Thoracic aorta (tissue), 2 donors: ENCODE measurements around the gene ZNF652. TPM values are rescaled to one million over a fixed set of nuclear protein-coding genes. Genes with fewer than 3 reads are reported as not detected.

Experiments used
- ATAC-seq: fragments of 150-250 bp; one replicate; pipeline ENCODE4 v1.8.0; 2017; ENCODE audit warnings: low read depth; ENCODE audit not compliant: insufficient number of reproducible peaks, low FRiP score
- DNase-seq: peaks from one replicate; pipeline ENCODE4 v3.0.0-alpha.2; 2020; ENCODE audit warnings: low spot score
- H3K27ac ChIP-seq, 2 donors: fragments of 200-600 bp; sonication (generic); 1 replicate in 1 of 2; 2 replicates in 1 of 2; pipeline ENCODE4 v1.5.1; 2016; ENCODE audit warnings: mild to moderate bottlenecking in 2 of 2, moderate library complexity in 2 of 2
- H3K27me3 ChIP-seq: fragments of 200-600 bp; sonication (generic); replicated peaks from 2 replicates; pipeline ENCODE4 v1.6.0; 2016; ENCODE audit warnings: mild to moderate bottlenecking; ENCODE audit not compliant: insufficient read depth
- H3K36me3 ChIP-seq: fragments of 200-600 bp; sonication (generic); one replicate; pipeline ENCODE4 v1.5.1; 2016
- H3K4me1 ChIP-seq, 2 donors: fragments of 200-600 bp; sonication (generic); 1 replicate in 1 of 2; 2 replicates in 1 of 2; pipeline versions ENCODE4 v1.5.1 to v1.6.0; 2016; ENCODE audit warnings: low read depth in 2 of 2, mild to moderate bottlenecking in 1 of 2; ENCODE audit not compliant: control insufficient read depth in 1 of 2
- H3K4me3 ChIP-seq: fragments of 200-600 bp; sonication (generic); 2 replicates; pipeline ENCODE4 v1.5.1; 2016; ENCODE audit warnings: mild to moderate bottlenecking
- H3K9me3 ChIP-seq: fragments of 200-600 bp; sonication (generic); 2 replicates; pipeline ENCODE4 v1.5.1; 2016
- total RNA-seq, 2 donors: library from RNA; depleted of rRNA; stranded (reverse); fragments of >200 nt; gene quantifications; one replicate each; pipeline versions ENCODE4 v1.1.0 to v1.2.3, GENCODE V29; 2016
- TF ChIP-seq, protein P1 (sequence below): fragments of 200-600 bp; sonication (generic); IDR thresholded peaks from one replicate; pipeline ENCODE4 v1.5.1; 2019; ENCODE audit warnings: antibody characterized with exemption

The ZNF652 gene
- total RNA-seq, 2 donors from 2014 or later, result 36.1 to 40.0 TPM

DNA sequence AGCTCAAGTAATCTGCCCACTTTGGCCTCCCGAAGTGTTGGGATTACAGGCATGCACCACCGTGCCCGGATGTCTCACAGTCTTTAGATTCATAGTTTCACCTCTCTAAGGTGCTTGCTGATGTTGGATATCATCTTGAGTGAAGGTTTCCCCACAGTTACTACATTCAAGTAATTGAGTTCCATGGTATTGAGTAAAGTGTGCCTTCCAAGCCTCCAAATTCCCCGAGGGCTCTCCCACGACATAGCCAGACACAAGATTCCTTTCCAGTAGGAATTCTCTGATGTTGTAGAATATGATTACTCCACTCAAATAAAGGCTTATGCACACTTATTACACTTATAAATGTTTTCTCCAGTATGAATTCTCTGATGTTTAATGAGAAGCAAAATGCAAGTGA, 16.3 kb upstream of the ZNF652 start:
- no peaks in the 10 kb centered on the region for H3K4me1 ChIP-seq
- DNase-seq (no peak), ATAC-seq (no peak)
- no peaks in the 10 kb centered on the region for H3K36me3 ChIP-seq
- H3K4me3 ChIP-seq, result no peak overlapping the region
- H3K9me3 ChIP-seq, result no peaks in the 10 kb centered on the region
- no peak overlapping the region for H3K27ac ChIP-seq
- TF ChIP-seq, protein P1, sequence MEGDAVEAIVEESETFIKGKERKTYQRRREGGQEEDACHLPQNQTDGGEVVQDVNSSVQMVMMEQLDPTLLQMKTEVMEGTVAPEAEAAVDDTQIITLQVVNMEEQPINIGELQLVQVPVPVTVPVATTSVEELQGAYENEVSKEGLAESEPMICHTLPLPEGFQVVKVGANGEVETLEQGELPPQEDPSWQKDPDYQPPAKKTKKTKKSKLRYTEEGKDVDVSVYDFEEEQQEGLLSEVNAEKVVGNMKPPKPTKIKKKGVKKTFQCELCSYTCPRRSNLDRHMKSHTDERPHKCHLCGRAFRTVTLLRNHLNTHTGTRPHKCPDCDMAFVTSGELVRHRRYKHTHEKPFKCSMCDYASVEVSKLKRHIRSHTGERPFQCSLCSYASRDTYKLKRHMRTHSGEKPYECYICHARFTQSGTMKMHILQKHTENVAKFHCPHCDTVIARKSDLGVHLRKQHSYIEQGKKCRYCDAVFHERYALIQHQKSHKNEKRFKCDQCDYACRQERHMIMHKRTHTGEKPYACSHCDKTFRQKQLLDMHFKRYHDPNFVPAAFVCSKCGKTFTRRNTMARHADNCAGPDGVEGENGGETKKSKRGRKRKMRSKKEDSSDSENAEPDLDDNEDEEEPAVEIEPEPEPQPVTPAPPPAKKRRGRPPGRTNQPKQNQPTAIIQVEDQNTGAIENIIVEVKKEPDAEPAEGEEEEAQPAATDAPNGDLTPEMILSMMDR, result no peak
- H3K27me3 ChIP-seq, result no peaks in the 10 kb centered on the region

DNA sequence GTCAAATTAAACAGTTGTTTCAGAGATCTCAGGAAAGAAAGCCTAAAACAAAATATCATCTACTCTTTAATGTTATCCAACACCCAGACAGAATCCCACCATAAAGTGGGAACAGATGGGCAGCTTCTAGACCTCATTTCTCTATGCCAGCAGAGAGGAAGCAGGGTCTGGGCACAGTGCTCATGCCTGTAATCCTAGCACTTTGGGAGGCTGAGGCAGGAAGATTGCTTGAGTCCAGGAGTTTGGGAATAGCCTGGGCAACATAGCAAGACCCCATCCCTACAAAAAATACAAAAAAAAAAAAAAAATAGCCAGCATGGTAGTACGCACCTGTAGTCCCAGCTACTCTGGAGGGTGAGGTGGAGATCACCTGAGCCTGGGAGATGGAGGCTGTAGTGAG, 13.5 kb upstream of the ZNF652 start:
- Histone ChIP-seq H3K27ac (no peak overlapping the region), H3K4me3 (no peak overlapping the region), H3K4me1 (no peaks in the 10 kb centered on the region), H3K27me3 (no peaks in the 10 kb centered on the region), H3K9me3 (no peaks in the 10 kb centered on the region), H3K36me3 (no peaks in the 10 kb centered on the region)
- no peak for ATAC-seq
- no peak for DNase-seq
- TF ChIP-seq, protein P1, result no peak

- H3K27me3 ChIP-seq, result no peaks in the 10 kb centered on the region
- H3K9me3 ChIP-seq, result no peaks in the 10 kb centered on the region
- DNase-seq, result no peak
- no peaks in the 10 kb centered on the region for H3K4me1 ChIP-seq
- no peak overlapping the region for H3K4me3 ChIP-seq
- no peak overlapping the region for H3K27ac ChIP-seq
- ATAC-seq, result no peak
- H3K36me3 ChIP-seq, result no peaks in the 10 kb centered on the region
- TF ChIP-seq, protein P1, result no peak
Observed at GRCh38 chr17:49373115-49373514, 11.1 kb upstream of the ZNF652 start.

DNA sequence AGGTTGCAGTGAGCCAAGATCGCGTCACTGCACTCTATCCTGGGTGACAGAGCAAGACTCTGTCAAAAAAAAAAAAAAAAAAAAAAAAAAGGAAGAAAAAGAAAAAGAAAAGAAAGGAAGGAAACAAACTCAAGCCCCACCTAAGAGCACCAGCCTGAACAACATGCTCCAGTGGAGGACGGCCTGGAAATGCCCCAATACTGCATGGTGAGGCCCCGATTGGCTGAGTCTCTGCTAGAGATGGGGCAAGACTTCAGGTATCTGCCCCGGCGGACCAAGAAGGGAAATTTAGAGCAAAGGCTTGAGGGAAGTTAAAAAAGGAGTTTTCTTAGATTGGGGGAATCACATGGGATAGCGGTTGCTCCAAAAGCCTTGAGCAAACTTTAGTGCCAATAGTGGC, 10.4 kb upstream of the ZNF652 start:
- H3K27me3 ChIP-seq, result no peaks in the 10 kb centered on the region
- H3K36me3 ChIP-seq, result no peaks in the 10 kb centered on the region
- TF ChIP-seq, protein P1, result no peak
- no peak for ATAC-seq
- H3K4me1 ChIP-seq, result no peaks in the 10 kb centered on the region
- no peak overlapping the region for H3K4me3 ChIP-seq
- DNase-seq, result no peak
- H3K27ac ChIP-seq, result no peak overlapping the region
- H3K9me3 ChIP-seq, result no peaks in the 10 kb centered on the region

DNA sequence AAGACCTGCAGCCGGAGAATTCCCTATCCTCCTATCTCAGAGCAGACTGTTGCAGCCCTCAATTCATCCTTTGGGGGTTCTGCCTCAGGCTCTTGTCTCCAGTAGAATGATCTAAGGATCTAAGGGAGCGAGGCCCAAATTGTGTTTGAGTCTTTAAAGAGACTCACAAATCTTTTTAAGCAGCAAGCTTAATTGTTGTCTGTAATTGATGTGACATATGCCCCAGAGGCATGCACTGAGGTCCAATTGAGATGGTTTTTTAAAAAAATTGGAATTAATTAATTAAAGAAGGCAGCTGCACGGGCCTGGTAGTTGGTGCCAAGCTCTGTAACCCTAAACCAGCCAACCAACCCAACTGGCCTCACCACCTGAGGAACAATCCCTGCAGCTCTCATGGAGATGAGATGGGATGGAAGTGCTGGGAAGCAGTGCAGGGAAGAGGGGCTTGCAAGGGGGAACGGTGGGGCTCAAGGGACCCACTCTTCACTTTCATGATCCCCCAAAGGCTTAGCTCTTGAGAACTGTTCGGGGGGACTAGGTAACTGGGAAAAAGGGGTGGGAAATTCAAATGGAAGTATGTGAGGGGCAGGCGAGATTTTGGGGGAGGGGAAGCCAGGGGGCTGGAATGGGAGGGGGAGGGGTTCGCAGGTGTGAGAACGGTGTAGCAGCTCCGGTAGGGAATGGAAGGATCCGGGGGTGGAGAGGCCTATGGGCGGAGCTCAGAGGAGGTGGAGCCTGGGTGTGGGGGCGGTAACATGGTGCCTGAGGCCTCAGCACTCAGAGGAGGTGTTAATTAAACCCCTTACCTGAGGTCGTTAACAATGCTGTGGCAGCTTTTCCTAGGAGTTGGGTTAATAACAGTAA, 9.2 kb upstream of the ZNF652 start:
- DNase-seq, result no peak
- H3K4me3 ChIP-seq, result no peak overlapping the region

More for the DNA sequence above, 9.2 kb upstream of the ZNF652 start:
- no peaks in the 10 kb centered on the region for H3K9me3 ChIP-seq
- TF ChIP-seq, protein P1, result no peak
- H3K36me3 ChIP-seq, result no peaks in the 10 kb centered on the region
- H3K27me3 ChIP-seq, result no peaks in the 10 kb centered on the region
- no peak for ATAC-seq
- no peaks in the 10 kb centered on the region for H3K4me1 ChIP-seq
- H3K27ac ChIP-seq, result no peak overlapping the region
